HG03565 (cell line): ENCODE measurements around the gene DYNC1I1.

Experiments used
- ATAC-seq: cut with Tn5 transposase; IDR thresholded peaks from one replicate; pipeline ENCODE4 v1.9.1; 2021; ENCODE audit warnings: mild to moderate bottlenecking, moderate library complexity; ENCODE audit not compliant: unreplicated experiment

DYNC1I1 gene

GRCh38 chr7:95788884-95789283 is 16.5 kb downstream of the DYNC1I1 start:
- no peak for ATAC-seq

- no peak for ATAC-seq
Observed at GRCh38 chr7:95793658-95794057, 21.3 kb downstream of the DYNC1I1 start.

- ATAC-seq, result peak; percentile 76
Observed at GRCh38 chr7:95794917-95795515, 22.7 kb downstream of the DYNC1I1 start.

- ATAC-seq, result no peak
Observed at GRCh38 chr7:95796617-95797016, 24.3 kb downstream of the DYNC1I1 start.

GRCh38 chr7:95798401-95798930 is 26.1 kb downstream of the DYNC1I1 start:
- no peak for ATAC-seq

GRCh38 chr7:95800787-95801186 is 28.4 kb downstream of the DYNC1I1 start:
- no peak for ATAC-seq

- no peak for ATAC-seq
Observed at GRCh38 chr7:95802270-95802669, 29.9 kb downstream of the DYNC1I1 start.

GRCh38 chr7:95804052-95804451 is 31.7 kb downstream of the DYNC1I1 start:
- no peak for ATAC-seq

- no peak for ATAC-seq
Observed at GRCh38 chr7:95805909-95806308, 33.6 kb downstream of the DYNC1I1 start.

- ATAC-seq, result no peak
Observed at GRCh38 chr7:95808396-95808795, 36.0 kb downstream of the DYNC1I1 start.

- ATAC-seq, result no peak
Observed at GRCh38 chr7:95811846-95812445, 39.6 kb downstream of the DYNC1I1 start.

- no peak for ATAC-seq
Observed at GRCh38 chr7:95814721-95815120, 42.4 kb downstream of the DYNC1I1 start.

GRCh38 chr7:95817866-95818640 is 45.7 kb downstream of the DYNC1I1 start:
- ATAC-seq, result no peak

- ATAC-seq, result no peak
Observed at GRCh38 chr7:95820778-95821177, 48.4 kb downstream of the DYNC1I1 start.

- ATAC-seq, result no peak
Observed at GRCh38 chr7:95822717-95823116, 50.4 kb downstream of the DYNC1I1 start.

- ATAC-seq, result no peak
Observed at GRCh38 chr7:95824616-95825015, 52.3 kb downstream of the DYNC1I1 start.

- ATAC-seq, result no peak
Observed at GRCh38 chr7:95828824-95829790, 56.8 kb downstream of the DYNC1I1 start.

- ATAC-seq, result peak; percentile 97
Observed at GRCh38 chr7:95840953-95841950, 68.9 kb downstream of the DYNC1I1 start.

GRCh38 chr7:95843286-95843685 is 70.9 kb downstream of the DYNC1I1 start:
- ATAC-seq, result no peak

- no peak for ATAC-seq
Observed at GRCh38 chr7:95845007-95845406, 72.7 kb downstream of the DYNC1I1 start.
